GM19463 (cell line): ENCODE data around the gene PTPRN2.
"Not testable (repeated sequence)": the region's sequence is repeated elsewhere in the genome, so short reads cannot be mapped to it uniquely, and the experiment has no call there.

ENCODE experiments used
- ATAC-seq: cut with Tn5 transposase; IDR thresholded peaks from one replicate; pipeline ENCODE4 v1.9.1; 2021; ENCODE audit warnings: mild to moderate bottlenecking, moderate library complexity; ENCODE audit not compliant: unreplicated experiment

Gene PTPRN2

DNA sequence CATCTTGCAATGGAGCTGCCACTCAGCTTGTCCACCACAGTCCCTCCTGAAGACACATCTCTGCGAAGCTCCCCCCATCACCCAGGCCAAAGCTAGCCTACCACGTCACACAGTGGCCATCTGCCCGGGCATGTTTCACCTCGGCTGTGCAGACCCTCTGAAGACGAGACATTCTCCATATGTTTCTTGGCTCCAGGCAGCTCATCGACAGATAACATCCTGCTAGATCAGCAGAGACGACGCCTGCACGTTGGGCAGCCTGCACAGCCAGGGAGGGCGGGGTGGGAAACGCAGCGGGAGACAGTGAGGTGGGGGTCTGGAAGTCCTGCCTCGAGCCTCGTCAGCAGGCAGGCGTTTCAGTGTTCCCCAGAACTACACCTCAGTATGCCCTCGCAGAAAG lies 53.0 kb downstream of the PTPRN2 start:
- ATAC-seq: no peak

DNA sequence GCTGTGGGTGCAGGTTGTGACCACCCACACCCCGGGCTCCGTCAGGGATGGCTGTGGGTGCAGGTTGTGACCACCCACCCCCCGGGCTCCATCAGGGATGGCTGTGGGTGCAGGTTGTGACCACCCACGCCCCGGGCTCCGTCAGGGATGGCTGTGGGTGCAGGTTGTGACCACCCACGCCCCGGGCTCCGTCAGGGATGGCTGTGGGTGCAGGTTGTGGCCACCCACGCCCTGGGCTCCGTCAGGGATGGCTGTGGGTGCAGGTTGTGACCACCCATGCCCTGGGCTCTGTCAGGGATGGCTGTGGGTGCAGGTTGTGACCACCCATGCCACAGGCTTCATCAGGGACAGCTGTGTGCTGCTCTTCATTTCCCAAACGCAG lies 53.5 kb downstream of the PTPRN2 start:
- not testable (repeated sequence) for ATAC-seq

DNA sequence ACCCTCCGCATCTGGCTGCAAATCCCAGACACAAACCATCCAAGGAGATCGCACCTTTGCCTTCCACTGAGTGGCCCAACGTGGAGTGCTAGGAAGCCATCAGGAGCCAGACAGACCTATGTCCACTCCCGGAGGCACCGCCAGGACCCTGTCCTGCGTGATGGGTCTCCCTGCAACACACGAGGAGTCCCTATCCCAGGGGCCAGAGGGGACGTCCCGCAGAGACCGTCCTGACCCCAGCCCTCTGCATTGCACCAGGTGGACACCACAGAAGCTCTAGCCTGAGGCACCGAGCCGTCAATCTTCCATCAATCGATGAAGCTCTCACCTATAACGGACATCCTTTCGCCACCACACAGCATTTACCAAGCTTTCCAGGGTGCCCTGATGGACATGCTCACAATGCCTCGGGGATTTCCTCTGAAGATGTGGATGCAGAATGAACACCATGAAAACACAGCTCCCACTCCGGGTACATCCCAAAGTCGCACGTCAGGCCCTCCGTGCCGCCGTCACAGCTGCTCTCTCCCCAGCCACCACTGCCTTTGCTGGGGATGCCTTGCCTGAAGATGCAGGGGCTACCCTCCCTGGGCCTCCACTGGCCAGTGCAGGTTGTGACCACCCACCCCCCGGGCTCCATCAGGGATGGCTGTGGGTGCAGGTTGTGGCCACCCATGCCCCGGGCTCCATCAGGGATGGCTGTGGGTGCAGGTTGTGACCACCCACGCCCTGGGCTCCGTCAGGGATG lies 54.1 kb downstream of the PTPRN2 start:
- ATAC-seq: no peak

DNA sequence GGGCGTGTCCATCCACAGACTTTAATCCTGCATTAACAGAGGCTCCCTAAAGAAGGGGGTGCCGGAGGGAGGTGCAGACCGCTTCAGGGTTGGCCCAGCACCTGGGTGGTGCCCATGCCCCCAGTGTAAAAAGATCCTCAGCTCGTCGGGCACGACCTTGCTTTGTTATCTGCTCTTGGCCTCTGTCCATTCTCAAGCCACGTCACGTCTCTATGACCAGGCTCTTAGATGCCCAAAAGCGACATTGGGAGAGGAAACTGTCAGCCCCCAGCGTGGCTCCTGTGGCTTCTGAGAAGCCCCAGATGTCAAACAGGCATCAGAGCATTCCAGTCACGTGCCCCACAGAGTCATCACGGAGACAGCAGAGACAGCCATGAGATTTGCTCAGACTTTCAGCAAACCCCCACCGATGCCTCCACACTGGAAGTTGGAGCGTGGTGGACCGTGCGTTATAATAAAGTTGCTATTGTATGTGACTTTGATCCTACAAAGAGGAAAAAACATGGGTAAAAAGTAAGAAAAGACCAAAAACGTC lies 55.5 kb downstream of the PTPRN2 start:
- ATAC-seq: no peak

DNA sequence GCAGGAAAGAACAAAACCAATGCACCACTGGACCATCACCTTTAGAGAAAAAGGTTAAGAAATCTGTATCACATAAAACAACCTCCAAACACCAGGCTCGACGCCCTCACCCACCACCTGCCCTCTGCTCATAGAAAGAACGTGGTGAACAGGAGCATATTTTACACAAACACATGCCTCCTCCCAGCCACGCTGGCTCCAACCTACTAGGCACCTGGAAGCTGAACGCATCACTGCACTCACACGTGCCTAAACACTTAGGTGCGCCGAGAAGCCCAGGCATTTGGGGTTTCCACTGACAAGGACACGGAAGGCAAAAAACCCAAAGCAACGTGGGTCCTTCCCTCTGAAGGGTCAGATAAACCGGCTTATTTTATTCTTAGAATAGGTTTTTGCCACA lies 56.0 kb downstream of the PTPRN2 start:
- no peak for ATAC-seq

DNA sequence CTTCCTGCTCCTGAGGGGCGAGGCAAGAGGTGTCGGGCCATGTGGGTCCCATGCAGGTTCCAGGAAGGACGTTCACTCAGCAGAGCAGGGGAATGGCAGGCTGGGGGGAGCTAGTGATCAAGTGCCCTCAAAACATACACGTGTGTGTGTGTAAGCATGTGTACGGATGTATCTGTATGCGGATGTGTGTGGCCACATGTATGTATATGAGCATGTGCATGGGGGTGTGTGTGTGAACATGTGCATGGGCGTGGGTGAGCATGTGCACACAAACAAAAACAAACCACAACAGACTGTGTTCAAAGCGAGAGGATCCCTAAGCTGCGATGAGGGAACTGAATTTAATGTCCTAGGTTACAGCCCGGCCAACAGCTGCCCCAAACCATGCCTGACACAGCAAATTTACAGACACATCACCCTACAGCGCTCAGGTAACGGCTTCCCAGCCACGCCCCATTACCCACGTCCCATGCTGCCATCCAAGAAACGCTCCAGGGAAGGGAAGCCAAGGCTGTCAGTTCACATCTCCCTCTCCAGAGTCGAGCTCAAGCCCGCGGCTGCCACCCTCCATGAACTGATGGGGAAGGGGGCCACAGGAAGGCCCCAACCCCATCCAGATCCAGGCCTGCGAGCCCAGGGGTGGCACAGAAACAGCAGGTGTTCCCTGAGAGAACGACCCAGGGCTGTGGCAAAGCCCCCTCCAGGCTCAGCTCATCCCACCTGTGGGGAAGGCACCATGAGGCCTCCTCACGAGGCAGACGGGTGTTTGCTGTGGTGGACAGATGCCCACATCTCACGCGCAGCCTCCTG lies 56.6 kb downstream of the PTPRN2 start:
- no peak for ATAC-seq

DNA sequence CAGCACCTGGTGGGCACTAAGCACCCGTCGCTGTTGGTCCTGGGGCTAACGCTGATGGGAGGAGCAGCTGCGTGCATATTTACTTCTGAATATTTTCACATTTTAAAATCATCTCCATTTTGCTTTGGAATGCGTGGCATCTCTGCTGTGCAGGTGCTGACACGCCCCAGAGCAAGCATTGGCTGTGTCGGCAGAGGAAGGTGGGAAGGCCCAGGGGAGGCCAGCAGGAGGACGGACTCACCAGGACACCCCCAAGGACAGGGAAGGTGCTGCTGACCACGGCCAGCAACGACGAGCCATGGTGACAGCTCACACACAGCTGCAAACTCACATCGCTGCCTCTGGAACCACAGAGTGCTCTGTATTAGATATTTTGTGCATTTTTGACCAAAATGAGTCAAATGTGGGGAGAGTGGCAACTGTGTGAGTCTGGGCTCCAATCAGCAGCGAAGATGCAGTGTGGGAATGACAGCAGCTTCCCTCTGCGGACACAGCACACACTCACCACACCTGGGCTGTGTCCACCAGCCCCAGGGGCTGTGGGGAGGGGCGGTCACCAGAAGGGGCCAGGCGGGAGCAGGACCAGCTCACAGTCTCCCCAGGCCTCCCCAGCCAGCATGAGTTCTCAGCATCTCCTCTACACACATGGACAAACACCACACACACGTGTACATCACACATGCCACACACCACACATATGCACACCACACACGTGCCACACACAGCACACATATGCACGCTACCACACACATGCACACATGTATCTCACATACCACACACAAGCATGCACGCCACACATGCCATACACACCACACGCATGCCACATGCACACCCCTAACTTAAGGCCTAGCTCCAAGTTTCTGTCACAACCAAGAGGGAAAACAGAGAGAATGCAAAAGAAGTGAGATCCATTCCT lies 58.2 kb downstream of the PTPRN2 start:
- no peak for ATAC-seq

DNA sequence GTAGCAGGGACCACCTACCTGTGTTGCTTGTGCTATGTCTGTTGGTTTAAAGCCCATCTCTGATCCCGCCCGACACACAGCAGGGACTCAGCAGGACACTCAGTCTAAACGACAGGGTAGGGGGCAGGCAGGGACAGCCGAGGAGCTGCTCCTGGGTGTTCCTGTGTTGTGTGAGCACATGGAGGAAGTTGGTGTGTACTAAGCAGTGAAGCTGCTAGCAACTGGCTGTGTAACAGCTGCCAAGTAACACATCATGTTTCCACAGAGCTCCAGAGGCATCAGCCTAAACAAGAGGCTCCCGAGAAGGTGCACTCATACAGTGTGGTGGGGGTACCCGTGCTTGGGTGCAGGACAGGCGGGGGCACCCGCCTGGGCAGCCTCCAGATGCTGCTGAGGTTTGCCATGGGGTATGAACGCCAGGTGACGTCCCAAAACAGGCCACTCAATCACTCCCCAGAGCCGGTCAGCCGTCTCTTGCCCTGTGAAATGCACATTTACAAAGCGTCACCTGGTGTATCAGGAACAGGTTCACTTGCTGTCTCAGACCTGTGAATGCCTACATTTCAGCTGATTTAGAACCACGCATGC lies 59.6 kb downstream of the PTPRN2 start:
- no peak for ATAC-seq

DNA sequence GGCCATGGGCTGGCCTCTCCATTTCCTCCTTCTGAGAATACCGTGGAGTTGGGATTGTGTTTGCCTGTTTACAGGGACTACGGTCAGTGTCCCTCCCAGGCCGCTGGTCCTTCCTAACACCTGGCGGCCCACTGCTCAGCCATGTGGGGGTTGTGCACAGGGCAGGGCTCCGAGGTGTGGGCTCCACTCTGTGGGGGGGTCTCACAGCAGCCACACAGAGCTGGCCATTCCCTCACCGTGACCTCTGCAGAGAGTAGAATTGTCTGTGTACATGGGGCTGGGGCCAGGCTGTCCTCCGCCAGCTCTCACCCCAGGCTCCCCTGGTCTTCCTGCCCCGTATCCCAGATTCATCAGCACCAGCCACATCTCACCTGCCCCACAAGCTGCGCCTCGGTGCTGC lies 60.1 kb downstream of the PTPRN2 start:
- ATAC-seq: no peak

DNA sequence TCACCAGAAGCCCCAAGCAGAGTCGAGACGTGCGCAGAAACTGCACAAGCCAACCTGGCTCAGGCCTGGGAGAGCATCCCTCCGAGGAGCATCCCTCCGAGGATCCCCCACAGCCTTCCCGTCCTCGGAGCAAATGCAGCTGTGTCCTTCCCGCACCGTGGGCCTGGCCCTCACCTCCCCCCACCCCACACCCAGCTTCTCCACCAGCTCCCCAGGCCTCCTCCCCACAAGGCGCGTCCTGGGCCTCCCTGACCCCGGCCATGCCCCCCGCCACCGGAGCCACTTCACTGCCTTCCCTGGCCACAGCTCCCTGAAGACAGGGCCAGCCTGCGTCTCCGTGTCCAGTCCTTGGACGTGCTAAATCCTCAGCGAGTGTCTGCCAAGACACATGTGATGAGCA lies 60.6 kb downstream of the PTPRN2 start:
- ATAC-seq: no peak

DNA sequence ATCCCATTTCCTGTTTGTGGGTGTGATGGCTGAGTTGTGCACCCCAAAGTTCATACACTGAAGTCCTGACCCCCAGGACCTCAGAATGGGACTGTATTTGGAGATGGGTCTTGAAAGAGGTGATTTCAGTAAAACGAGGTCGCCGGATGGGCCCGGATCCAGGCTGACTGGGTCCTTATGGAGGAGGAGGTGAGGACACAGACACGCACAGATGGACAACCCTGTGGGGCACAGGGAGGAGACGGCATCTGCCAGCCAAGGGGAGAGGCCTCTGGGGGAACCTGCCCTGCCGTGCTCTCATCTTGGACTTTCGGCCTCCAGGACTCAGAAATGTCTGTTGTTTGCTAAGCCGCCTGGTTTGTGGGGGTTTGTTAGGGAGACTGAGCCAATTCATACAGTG lies 61.1 kb downstream of the PTPRN2 start:
- no peak for ATAC-seq

DNA sequence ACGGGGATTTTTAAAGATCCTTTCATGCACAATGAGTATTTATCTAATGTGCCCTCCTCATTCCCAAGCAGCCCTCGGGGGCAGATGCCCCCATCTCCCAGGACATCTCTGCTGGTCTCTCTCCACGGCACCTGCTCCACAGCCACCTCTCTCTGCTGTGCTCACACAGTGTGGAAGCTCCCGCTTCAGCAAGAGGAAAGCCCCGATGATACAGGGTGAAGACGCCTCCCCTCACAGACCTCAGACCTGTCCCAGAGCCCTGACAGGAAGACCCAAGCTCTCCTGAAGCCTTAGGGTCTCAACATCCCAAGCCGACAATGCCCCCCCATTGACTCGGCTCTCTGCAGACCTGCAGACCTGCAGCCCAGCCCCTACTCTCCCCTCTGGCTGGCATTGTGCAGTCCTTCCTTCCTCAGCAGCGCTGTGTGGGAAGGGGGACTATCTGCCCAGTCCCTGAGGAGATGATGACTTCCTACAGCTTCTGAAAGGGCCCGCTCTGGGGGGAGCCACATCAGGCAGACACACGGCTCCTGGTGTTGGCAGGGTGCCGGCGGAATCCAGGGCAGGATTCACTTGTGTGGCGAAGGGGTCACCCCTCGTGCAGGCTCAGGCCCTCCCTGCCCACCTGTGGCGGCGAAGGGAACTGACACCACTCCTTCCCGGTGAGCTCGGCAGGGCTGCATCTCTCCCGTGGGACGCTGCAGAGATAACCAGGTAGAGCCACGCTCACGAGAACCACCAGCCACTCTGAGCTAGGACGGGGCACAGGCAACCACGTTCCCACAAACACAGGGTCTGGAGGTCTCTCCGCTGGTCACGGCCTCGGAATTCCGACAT lies 61.8 kb downstream of the PTPRN2 start:
- no peak for ATAC-seq

DNA sequence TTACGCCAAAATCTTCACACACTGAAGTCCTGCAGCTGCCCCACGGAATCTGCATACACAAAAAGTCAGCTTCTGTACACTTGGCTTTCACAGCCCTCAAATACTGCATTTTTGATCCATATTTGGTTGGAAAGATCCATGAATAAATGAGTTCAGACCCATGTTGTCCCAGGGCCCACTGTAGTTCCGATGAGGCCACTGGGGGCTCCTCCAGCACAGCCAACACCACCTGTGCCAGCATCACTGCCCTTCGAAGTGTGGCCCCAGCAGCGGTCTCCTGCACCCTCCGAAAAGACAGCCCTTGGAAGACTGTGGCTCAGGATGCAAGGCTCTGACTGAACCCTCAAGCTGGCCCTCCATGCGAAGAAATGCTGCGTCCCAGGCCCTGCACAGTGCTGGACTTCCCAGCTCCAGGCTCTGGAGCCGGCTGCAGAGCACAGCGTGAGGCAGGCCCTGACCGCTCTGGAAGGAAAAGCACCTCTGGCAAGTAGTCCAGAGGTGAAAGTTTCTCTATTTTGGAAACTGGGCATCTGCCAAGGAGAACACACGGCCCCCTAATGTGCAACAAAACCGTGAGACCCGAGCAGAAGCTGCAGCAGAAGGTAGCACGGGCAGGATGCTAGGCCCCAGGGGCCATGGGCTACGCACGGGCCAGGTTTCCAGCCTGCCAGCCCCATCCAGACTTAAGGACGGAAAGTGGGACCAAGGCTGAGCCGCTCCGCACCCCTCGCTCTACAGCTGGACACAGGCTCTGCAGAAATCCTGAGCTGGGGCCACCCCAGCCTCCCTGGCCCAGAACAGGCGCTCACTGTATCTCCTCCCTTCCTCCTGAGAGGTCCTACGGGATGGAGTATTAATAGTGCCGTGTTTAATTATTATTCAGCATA lies 62.6 kb downstream of the PTPRN2 start:
- ATAC-seq: no peak

DNA sequence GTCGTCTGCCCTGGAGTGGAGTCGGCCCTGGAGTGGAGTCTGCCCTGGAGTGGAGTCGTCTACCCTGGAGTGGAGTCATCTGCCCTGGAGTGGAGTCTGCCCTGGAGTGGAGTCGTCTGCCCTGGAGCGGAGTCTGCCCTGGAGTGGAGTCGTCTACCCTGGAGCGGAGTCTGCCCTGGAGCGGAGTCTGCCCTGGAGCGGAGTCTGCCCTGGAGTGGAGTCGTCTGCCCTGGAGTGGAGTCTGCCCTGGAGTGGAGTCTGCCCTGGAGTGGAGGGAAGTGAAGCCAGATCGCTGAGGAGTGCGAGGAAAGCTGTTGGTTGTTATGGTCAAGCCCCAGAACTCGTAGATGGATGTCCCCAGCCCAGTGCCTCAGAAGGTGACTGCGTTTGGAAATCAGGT lies 63.3 kb downstream of the PTPRN2 start:
- ATAC-seq: not testable (repeated sequence)

DNA sequence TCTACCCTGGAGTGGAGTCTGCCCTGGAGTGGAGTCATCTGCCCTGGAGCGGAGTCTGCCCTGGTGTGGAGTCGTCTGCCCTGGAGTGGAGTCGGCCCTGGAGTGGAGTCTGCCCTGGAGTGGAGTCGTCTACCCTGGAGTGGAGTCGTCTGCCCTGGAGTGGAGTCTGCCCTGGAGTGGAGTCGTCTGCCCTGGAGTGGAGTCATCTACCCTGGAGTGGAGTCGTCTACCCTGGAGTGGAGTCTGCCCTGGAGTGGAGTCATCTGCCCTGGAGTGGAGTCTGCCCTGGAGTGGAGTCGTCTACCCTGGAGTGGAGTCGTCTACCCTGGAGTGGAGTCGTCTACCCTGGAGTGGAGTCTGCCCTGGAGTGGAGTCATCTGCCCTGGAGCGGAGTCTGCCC lies 63.7 kb downstream of the PTPRN2 start:
- not testable (repeated sequence) for ATAC-seq

DNA sequence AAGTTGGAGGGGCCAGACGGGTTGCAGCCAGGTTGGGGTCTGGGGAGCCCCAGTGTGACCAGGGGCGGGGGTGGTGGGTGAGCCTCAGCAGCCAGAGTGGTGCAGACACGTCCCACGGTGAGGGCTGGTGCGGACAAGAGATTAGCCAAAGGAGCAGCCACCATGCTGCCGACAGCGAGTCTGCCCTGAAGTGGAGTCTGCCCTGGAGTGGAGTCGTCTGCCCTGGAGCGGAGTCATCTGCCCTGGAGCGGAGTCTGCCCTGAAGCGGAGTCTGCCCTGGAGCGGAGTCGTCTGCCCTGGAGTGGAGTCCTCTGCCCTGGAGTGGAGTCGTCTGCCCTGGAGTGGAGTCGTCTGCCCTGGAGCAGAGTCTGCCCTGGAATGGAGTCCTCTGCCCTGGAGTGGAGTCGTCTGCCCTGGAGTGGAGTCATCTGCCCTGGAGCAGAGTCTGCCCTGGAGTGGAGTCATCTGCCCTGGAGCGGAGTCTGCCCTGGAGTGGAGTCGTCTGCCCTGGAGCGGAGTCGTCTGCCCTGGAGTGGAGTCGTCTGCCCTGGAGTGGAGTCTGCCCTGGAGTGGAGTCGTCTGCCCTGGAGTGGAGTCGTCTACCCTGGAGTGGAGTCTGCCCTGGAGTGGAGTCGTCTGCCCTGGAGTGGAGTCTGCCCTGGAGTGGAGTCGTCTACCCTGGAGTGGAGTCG lies 64.3 kb downstream of the PTPRN2 start:
- ATAC-seq: not testable (repeated sequence)

DNA sequence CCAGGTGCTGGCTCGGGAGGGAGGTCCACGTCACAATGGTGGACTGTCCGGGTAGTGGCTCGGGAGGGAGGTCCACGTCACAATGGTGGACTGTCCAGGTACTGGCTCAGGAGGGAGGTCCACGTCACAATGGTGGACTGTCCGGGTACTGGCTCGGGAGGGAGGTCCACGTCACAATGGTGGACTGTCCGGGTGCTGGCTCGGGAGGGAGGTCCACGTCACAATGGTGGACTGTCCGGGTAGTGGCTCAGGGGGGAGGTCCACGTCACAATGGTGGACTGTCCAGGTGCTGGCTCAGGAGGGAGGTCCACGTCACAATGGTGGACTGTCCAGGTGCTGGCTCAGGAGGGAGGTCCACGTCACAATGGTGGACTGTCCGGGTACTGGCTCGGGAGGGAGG lies 65.8 kb downstream of the PTPRN2 start:
- ATAC-seq: not testable (repeated sequence)

DNA sequence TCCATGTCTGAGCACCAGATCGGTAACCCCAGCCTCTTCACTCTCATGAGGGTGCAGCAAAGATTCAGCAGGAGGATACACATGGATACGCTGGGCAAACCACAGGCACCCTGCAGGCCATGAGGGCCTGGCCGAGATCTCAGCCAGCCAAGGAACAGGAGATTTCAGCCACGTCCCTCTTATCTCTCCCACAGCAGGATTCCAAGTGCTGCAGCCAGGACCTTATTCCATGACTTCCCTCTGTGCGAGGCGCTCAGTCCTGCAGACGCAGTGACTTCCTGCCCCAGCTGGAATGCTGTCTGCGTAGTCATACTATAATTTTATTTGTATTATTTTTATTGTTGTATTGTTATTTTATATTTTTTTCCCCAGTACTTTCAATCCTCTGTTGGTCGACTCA lies 66.8 kb downstream of the PTPRN2 start:
- ATAC-seq: no peak
